Esophagus muscularis mucosa (tissue), 3 donors: ENCODE results near the gene PARVB.

Experiments
- CTCF ChIP-seq, 3 experiments: fragments of 200-600 bp in 2 of 3; fragments of 450-650 bp in 1 of 3; sonication (generic) in 2 of 3; IDR thresholded peaks; one replicate each; pipeline ENCODE4 v1.5.1; 2017 to 2019; ENCODE audit warnings: antibody characterized with exemption in 3 of 3, mild to moderate bottlenecking in 2 of 3, moderate library complexity in 1 of 3
- POLR2A ChIP-seq: fragments of 450-650 bp; IDR thresholded peaks from one replicate; pipeline ENCODE4 v1.6.1; 2017; ENCODE audit warnings: antibody characterized with exemption, moderate library complexity, mild to moderate bottlenecking, low read depth

GRCh38 chr22:44102121-44102520 lies 78.0 kb downstream of the PARVB start:
- TF ChIP-seq CTCF (IDR thresholded peaks at IDR 0.05), result no peak
- no peak for TF ChIP-seq POLR2A
